Measurements from ENCODE around the gene FMNL2. TPM values are rescaled to one million over a fixed set of nuclear protein-coding genes. Genes with fewer than 3 reads are reported as not detected.

The FMNL2 gene
- total and polyA plus RNA-seq, 4 donors = 1.5 to 9.3 (median 5.1) TPM

DNA sequence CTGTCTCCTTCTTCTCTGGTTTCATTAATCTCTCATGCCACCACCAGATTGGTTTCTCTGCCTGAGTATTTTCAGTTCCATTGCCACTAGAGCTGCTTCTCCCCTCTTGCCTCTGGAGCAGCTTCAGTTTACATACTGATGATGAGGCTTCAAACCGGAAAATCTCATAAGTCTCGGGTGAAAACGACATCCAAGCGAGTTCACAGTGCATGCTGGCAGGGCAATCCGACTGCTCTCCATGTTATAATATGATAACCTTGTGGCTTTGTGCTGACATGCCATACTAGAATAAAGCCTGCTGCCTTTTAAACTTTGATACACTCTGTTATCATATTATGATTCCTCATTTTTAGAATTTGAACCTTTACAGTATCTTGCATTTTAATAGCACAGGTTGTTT is 228.8 kb downstream of the FMNL2 start:
- Histone ChIP-seq H3K27ac (ENCODE audit: low read depth in 1 of 2, low read length in 2 of 2) (no peak overlapping the region), H3K27me3 (ENCODE audit: control insufficient read depth in 4 of 4, insufficient read depth in 4 of 4, low read length in 3 of 4) (no peaks in the 10 kb centered on the region), H3K4me3 (ENCODE audit: low read depth in 1 of 3, low read length in 3 of 3) (no peak overlapping the region), H3K4me1 (ENCODE audit: control insufficient read depth in 4 of 4, insufficient read depth in 4 of 4, low read length in 3 of 4) (no peaks in the 10 kb centered on the region), H3K36me3 (ENCODE audit: control insufficient read depth in 4 of 4, insufficient read depth in 3 of 4, low read depth in 1 of 4, low read length in 3 of 4) (no peaks in the 10 kb centered on the region), H3K9me3 (ENCODE audit: control insufficient read depth in 4 of 4, low read length in 3 of 4) (no peaks in the 10 kb centered on the region), H3K9ac (ENCODE audit: low read depth in 1 of 2, low read length in 2 of 2) (no peak overlapping the region)
- WGBS = 82% methylated on average over 5 of the region's 5 CpGs
- TF ChIP-seq SP1 (IDR thresholded peaks at IDR 0.05) = no peak
- TF ChIP-seq NR2F2 (IDR thresholded peaks at IDR 0.05) = peak; percentile 13
- DNase-seq (ENCODE audit: low spot score) = no peak

DNA sequence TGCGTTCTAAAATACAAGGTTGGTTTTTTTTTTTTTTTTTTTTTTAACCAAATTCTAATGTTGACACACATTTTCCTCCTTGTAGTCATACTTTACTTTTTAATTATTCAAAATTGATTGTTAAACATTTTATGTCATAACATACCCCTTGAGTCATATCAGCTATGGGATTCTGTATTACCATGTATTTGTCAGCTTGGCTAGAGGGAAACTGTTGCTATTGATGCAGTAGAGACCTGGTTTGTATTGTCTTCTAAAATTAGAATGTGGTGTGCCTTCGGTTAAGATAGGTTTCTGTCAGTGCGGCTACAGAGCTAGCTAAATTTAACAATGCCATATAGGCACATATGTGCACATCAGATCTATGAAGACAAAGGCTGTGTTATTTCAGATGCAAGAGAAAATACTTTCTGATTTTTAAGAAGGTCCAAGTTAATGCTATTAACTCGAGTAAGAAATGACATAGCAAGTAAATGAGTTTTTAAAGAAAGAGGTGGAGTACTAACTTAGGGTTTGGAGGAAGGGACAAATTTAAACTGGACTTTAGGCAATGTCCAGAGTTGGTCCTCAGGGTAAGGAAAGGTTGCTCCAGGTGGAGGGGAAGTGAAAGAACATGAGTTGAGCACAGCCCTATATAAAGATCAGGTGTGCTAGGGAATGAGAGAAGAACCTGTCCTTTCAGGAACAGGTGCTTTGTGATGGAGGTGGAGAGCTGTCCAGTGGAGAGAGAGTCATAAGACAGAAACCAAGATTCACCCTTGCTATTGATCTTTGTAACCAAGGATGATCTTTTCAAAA is 230.0 kb downstream of the FMNL2 start:
- no peak overlapping the region for H3K4me3 ChIP-seq (ENCODE audit: low read depth in 1 of 3, low read length in 3 of 3)
- TF ChIP-seq, protein P1, sequence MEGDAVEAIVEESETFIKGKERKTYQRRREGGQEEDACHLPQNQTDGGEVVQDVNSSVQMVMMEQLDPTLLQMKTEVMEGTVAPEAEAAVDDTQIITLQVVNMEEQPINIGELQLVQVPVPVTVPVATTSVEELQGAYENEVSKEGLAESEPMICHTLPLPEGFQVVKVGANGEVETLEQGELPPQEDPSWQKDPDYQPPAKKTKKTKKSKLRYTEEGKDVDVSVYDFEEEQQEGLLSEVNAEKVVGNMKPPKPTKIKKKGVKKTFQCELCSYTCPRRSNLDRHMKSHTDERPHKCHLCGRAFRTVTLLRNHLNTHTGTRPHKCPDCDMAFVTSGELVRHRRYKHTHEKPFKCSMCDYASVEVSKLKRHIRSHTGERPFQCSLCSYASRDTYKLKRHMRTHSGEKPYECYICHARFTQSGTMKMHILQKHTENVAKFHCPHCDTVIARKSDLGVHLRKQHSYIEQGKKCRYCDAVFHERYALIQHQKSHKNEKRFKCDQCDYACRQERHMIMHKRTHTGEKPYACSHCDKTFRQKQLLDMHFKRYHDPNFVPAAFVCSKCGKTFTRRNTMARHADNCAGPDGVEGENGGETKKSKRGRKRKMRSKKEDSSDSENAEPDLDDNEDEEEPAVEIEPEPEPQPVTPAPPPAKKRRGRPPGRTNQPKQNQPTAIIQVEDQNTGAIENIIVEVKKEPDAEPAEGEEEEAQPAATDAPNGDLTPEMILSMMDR (IDR thresholded peaks at IDR 0.05; ENCODE audit: low read depth, low read length, missing input control) = no peak
- TF ChIP-seq GABPA (IDR thresholded peaks at IDR 0.05 in 1 of 2, conservative IDR thresholded peaks at IDR 0.05 in 1 of 2) (no peak), ZBTB33 (IDR thresholded peaks at IDR 0.05) (no peak), HNF4A (conservative IDR thresholded peaks at IDR 0.05) (no peak), FOXA2 (IDR thresholded peaks at IDR 0.05) (no peak), REST (IDR thresholded peaks at IDR 0.05) (no peak), TAF1 (conservative IDR thresholded peaks at IDR 0.05) (no peak)
- TF ChIP-seq, protein P2, sequence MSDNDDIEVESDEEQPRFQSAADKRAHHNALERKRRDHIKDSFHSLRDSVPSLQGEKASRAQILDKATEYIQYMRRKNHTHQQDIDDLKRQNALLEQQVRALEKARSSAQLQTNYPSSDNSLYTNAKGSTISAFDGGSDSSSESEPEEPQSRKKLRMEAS (IDR thresholded peaks at IDR 0.05) = no peak
- TF ChIP-seq, protein P3, sequence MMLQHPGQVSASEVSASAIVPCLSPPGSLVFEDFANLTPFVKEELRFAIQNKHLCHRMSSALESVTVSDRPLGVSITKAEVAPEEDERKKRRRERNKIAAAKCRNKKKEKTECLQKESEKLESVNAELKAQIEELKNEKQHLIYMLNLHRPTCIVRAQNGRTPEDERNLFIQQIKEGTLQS (IDR thresholded peaks at IDR 0.05) = no peak
- DNase-seq (ENCODE audit: low spot score) = no peak
- no peaks in the 10 kb centered on the region for H3K27me3 ChIP-seq (ENCODE audit: control insufficient read depth in 4 of 4, insufficient read depth in 4 of 4, low read length in 3 of 4)
- no peaks in the 10 kb centered on the region for H3K9me3 ChIP-seq (ENCODE audit: control insufficient read depth in 4 of 4, low read length in 3 of 4)
- no peaks in the 10 kb centered on the region for H3K4me1 ChIP-seq (ENCODE audit: control insufficient read depth in 4 of 4, insufficient read depth in 4 of 4, low read length in 3 of 4)
- H3K36me3 ChIP-seq (ENCODE audit: control insufficient read depth in 4 of 4, insufficient read depth in 3 of 4, low read depth in 1 of 4, low read length in 3 of 4) = no peaks in the 10 kb centered on the region
- H3K9ac ChIP-seq (ENCODE audit: low read depth in 1 of 2, low read length in 2 of 2) = no peak overlapping the region
- H3K27ac ChIP-seq (ENCODE audit: low read depth in 1 of 2, low read length in 2 of 2) = no peak overlapping the region
- WGBS = 96% methylated on average over 4 of the region's 4 CpGs
